ENCODE results near the gene USP6NL.

DNA sequence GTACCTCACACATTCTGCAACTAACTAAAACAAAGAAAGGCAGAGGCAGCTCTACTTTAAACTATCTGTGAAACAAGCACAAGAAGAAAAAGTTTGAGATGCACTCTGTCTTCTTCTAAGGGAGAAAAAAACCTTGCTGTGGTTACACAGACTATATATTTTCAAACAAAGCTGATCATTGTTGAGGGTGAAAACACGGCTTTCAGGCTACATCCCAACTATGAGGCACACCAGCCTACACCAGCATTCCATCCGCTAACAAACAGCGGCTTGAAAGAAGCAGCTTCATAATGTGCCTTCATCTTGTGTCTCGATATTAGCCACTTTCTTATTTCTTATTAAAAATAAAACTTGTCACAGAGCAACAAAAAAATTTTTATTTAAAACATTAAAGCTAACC, 79.1 kb downstream of the USP6NL start:
- TF ChIP-seq, protein P1, sequence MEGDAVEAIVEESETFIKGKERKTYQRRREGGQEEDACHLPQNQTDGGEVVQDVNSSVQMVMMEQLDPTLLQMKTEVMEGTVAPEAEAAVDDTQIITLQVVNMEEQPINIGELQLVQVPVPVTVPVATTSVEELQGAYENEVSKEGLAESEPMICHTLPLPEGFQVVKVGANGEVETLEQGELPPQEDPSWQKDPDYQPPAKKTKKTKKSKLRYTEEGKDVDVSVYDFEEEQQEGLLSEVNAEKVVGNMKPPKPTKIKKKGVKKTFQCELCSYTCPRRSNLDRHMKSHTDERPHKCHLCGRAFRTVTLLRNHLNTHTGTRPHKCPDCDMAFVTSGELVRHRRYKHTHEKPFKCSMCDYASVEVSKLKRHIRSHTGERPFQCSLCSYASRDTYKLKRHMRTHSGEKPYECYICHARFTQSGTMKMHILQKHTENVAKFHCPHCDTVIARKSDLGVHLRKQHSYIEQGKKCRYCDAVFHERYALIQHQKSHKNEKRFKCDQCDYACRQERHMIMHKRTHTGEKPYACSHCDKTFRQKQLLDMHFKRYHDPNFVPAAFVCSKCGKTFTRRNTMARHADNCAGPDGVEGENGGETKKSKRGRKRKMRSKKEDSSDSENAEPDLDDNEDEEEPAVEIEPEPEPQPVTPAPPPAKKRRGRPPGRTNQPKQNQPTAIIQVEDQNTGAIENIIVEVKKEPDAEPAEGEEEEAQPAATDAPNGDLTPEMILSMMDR (IDR thresholded peaks at IDR 0.05): no peak
- no peak for TF ChIP-seq POLR2A (IDR thresholded peaks at IDR 0.05)

All from testis (tissue), 2 donors.